HepG2 (cell line): ENCODE measurements around the gene STIM1. TPM values are rescaled to one million over a fixed set of nuclear protein-coding genes. Genes with fewer than 3 reads are reported as not detected.

ENCODE experiments used
- ATAC-seq: fragments of 200-7000 bp; cut with Tn5 transposase; 3 replicates; pipeline ENCODE4 v1.9.1; 2020; ENCODE audit warnings: mild to moderate bottlenecking, moderate library complexity
- BruUV-seq: library from RNA; stranded (reverse); fragments of 400-500 nt; replicated peaks from 2 replicates; lab custom pipeline; 2021; lab: Mats Ljungman, UMichigan
- CTCF ChIA-PET: fragments of 300-600 bp; formaldehyde crosslinking; extraction: SDS; loops from one replicate; lab custom pipeline; 2021; ENCODE audit warnings: low total read pairs, inconsistent platforms, low intra/inter-chr PET ratio; lab: Yijun Ruan, JAX
- POLR2A ChIA-PET: fragments of 350-600 bp; sonication (Branson Sonifier 250); formaldehyde crosslinking; loops from one replicate; lab custom pipeline; 2020; ENCODE audit warnings: antibody characterized with exemption, inconsistent platforms; lab: Yijun Ruan, JAX
- DNase-seq: peaks from one replicate; pipeline ENCODE4 v3.0.0-alpha.2; 2015; ENCODE audit warnings: low spot score
- FAIRE-seq: peaks from 3 replicates; lab custom pipeline; 2011; peaks lifted over from hg19 to GRCh38; lab: Jason Lieb, UNC
- H2AFZ ChIP-seq: one replicate; pipeline ENCODE4 v1.6.1; 2011; ENCODE audit warnings: low read length, inconsistent platforms
- H3K27ac ChIP-seq: fragments of 300-600 bp; 3 replicates; pipeline ENCODE4 v1.8.0; 2011; ENCODE audit warnings: mixed run types, mild to moderate bottlenecking, mixed read lengths, low read length, inconsistent platforms; ENCODE audit not compliant: insufficient read depth; ENCODE audit errors: extremely low read length
- H3K27me3 ChIP-seq, 2 experiments: fragments of 200-600 bp in 1 of 2; 2 replicates in 1 of 2; 3 replicates in 1 of 2; pipeline versions ENCODE4 v1.6.0 to v1.8.0; 2011; ENCODE audit warnings: low read length in 2 of 2, mild to moderate bottlenecking in 2 of 2, moderate library complexity in 2 of 2, inconsistent platforms in 1 of 2; ENCODE audit not compliant: insufficient read depth in 2 of 2, control insufficient read depth in 1 of 2
- H3K36me3 ChIP-seq, 2 experiments: fragments of 200-600 bp in 1 of 2; replicated peaks in 1 of 2; 2 replicates in 1 of 2; 3 replicates in 1 of 2; pipeline versions ENCODE4 v1.5.1 to v1.8.0; 2011; ENCODE audit warnings: low read length in 2 of 2, inconsistent platforms in 1 of 2; ENCODE audit not compliant: insufficient read depth in 2 of 2, control insufficient read depth in 1 of 2
- H3K4me1 ChIP-seq: 2 replicates; pipeline ENCODE4 v1.5.1; 2012; ENCODE audit warnings: low read length, inconsistent platforms; ENCODE audit not compliant: insufficient read depth
- H3K4me2 ChIP-seq: 2 replicates; pipeline ENCODE4 v1.6.0; 2011; ENCODE audit warnings: low read depth, low read length, inconsistent platforms
- H3K4me3 ChIP-seq, 3 experiments: fragments of 200-600 bp in 1 of 3; sonication (generic), shearing (Covaris generic) in 1 of 3; replicated peaks in 1 of 3; 2 replicates each; pipeline ENCODE4 v1.5.1; 2011 to 2016; ENCODE audit warnings: low read length in 3 of 3, inconsistent platforms in 2 of 3, low read depth in 2 of 3, mild to moderate bottlenecking in 2 of 3, control low read depth in 1 of 3, mixed read lengths in 1 of 3; ENCODE audit not compliant: insufficient read depth in 1 of 3
- H3K79me2 ChIP-seq: one replicate; pipeline ENCODE4 v1.6.1; 2011; ENCODE audit warnings: low read length, inconsistent platforms; ENCODE audit not compliant: insufficient read depth
- H3K9ac ChIP-seq: 2 replicates; pipeline ENCODE4 v1.6.0; 2011; ENCODE audit warnings: mild to moderate bottlenecking, low read depth, low read length, inconsistent platforms; ENCODE audit not compliant: insufficient read depth
- H3K9me3 ChIP-seq: 2 replicates; pipeline ENCODE4 v1.5.1; 2012; ENCODE audit warnings: mild to moderate bottlenecking, low read length
- H4K20me1 ChIP-seq: 2 replicates; pipeline ENCODE4 v1.6.0; 2011; ENCODE audit warnings: inconsistent platforms, mild to moderate bottlenecking, low read length, moderate library complexity; ENCODE audit not compliant: insufficient read depth
- CHCHD3 ChIP-seq: sonication (generic); formaldehyde crosslinking; IDR thresholded peaks from 2 replicates; pipeline ENCODE4 v1.8.0; 2022; ENCODE audit warnings: mild to moderate bottlenecking, missing genetic modification reagents, moderate library complexity
- FOSL1 ChIP-seq: sonication (generic); formaldehyde crosslinking; IDR thresholded peaks from 2 replicates; pipeline ENCODE4 v1.9.0; 2021; ENCODE audit warnings: missing genetic modification reagents, borderline replicate concordance
- FOXJ3 ChIP-seq: sonication (generic); formaldehyde crosslinking; IDR thresholded peaks from 2 replicates; pipeline ENCODE4 v1.4.0; 2020; ENCODE audit warnings: missing genetic modification reagents, mild to moderate bottlenecking, borderline replicate concordance
- FOXK1 ChIP-seq: sonication (generic); formaldehyde crosslinking; IDR thresholded peaks from 2 replicates; pipeline ENCODE4 v1.4.0; 2020; ENCODE audit warnings: low read depth, missing genetic modification reagents, borderline replicate concordance
- HNRNPK ChIP-seq: fragments of 200-400 bp; formaldehyde crosslinking; IDR thresholded peaks from 2 replicates; pipeline ENCODE4 v1.6.1; 2018; ENCODE audit warnings: low read length, low read depth, moderate library complexity, mild to moderate bottlenecking; ENCODE audit not compliant: poor library complexity, severe bottlenecking
- KMT2A ChIP-seq: sonication (generic); formaldehyde crosslinking; IDR thresholded peaks from 2 replicates; pipeline ENCODE4 v1.4.0; 2020; ENCODE audit warnings: missing genetic modification reagents
- RFX1 ChIP-seq: fragments of 450-650 bp; IDR thresholded peaks from 2 replicates; pipeline ENCODE4 v1.6.1; 2017
- RNF2 ChIP-seq: fragments of 450-650 bp; conservative IDR thresholded peaks from 2 replicates; pipeline ENCODE4 v1.6.1; 2016; ENCODE audit warnings: low read depth
- ZBTB42 ChIP-seq: sonication (generic); formaldehyde crosslinking; IDR thresholded peaks from 2 replicates; pipeline ENCODE4 v1.5.0; 2020; ENCODE audit warnings: mild to moderate bottlenecking, missing genetic modification reagents
- ZFYVE20 ChIP-seq: sonication (generic); formaldehyde crosslinking; IDR thresholded peaks from 2 replicates; pipeline ENCODE4 v1.8.0; 2023; ENCODE audit warnings: low read depth, mild to moderate bottlenecking, moderate library complexity, missing genetic modification reagents, borderline replicate concordance
- ZNF329 ChIP-seq: sonication (generic); formaldehyde crosslinking; IDR thresholded peaks from 2 replicates; pipeline ENCODE4 v1.9.0; 2021; ENCODE audit warnings: low read depth, mild to moderate bottlenecking, missing genetic modification reagents
- ZNF563 ChIP-seq: sonication (generic); formaldehyde crosslinking; IDR thresholded peaks from 2 replicates; pipeline ENCODE4 v1.8.0; 2022; ENCODE audit warnings: mild to moderate bottlenecking, moderate library complexity, missing genetic modification reagents
- ZNF567 ChIP-seq: sonication (generic); formaldehyde crosslinking; IDR thresholded peaks from 2 replicates; pipeline ENCODE4 v1.8.1; 2023; ENCODE audit warnings: mild to moderate bottlenecking, missing genetic modification reagents, borderline replicate concordance
- ZNF816 ChIP-seq: sonication (generic); formaldehyde crosslinking; IDR thresholded peaks from 2 replicates; pipeline ENCODE4 v1.8.0; 2022; ENCODE audit warnings: missing genetic modification reagents, mild to moderate bottlenecking, borderline replicate concordance
- ZNF850 ChIP-seq: sonication (generic); formaldehyde crosslinking; conservative IDR thresholded peaks from 2 replicates; pipeline ENCODE4 v1.9.0; 2021; ENCODE audit warnings: mild to moderate bottlenecking, missing genetic modification reagents
- WGBS: methylation state at CpG from one replicate; pipeline ENCODE4 v1.1.6; 2017; ENCODE audit warnings: low lambda C conversion rate; 5-methylcytosine and 5-hydroxymethylcytosine counted together
- in situ Hi-C: cut with HindIII; loops from 2 replicates; pipeline ENCODE4 v1.10.0; 2017; ENCODE audit warnings: low pct_unique_long_range_greater_than_20kb; ENCODE audit not compliant: extremely low pct_ligation_motif_present
- intact Hi-C: fragments of 100-400 bp; cut with micrococcal nuclease; formaldehyde crosslinking; loops from one replicate; pipeline ENCODE4 v1.10.0; 2022; ENCODE audit not compliant: unreplicated experiment
- polyA plus RNA-seq, 8 experiments: library from polyadenylated mRNA; depleted of rRNA in 3 of 8; stranded (reverse) in 7 of 8; unstranded in 1 of 8; fragments of >200 nt; fragmentation: Illumina TruSeq in 4 of 8; extraction: Trizol in 4 of 8; gene quantifications; 2 replicates each; pipeline versions ENCODE4 v1.2.1 to v1.2.3, GENCODE V29; 2011 to 2016; ENCODE audit warnings: low read depth in 4 of 8, missing spikeins in 1 of 8, mixed read lengths in 1 of 8; ENCODE audit not compliant: insufficient read depth in 1 of 8
- total RNA-seq, 5 experiments: library from RNA; depleted of rRNA; stranded (reverse); fragments of >200 nt; fragmentation: Illumina TruSeq; extraction: Trizol; gene quantifications; 2 replicates each; pipeline ENCODE4 v1.2.3, GENCODE V29; 2016; ENCODE audit warnings: low read depth in 1 of 5
- TF ChIP-seq, protein P1 (sequence below): sonication (generic); formaldehyde crosslinking; IDR thresholded peaks from 2 replicates; pipeline ENCODE4 v1.4.0; 2020; ENCODE audit warnings: missing genetic modification reagents
- TF ChIP-seq, protein P2 (sequence below): sonication (generic); formaldehyde crosslinking; IDR thresholded peaks from 2 replicates; pipeline ENCODE4 v1.5.0; 2020; ENCODE audit warnings: mild to moderate bottlenecking, missing genetic modification reagents, borderline replicate concordance

Gene STIM1
- total and polyA plus RNA-seq, 2 of the 13 experiments (the other 11 are each of a cell fraction or from before 2014, with no cell fraction given) = 19.2 to 28.5 TPM

DNA sequence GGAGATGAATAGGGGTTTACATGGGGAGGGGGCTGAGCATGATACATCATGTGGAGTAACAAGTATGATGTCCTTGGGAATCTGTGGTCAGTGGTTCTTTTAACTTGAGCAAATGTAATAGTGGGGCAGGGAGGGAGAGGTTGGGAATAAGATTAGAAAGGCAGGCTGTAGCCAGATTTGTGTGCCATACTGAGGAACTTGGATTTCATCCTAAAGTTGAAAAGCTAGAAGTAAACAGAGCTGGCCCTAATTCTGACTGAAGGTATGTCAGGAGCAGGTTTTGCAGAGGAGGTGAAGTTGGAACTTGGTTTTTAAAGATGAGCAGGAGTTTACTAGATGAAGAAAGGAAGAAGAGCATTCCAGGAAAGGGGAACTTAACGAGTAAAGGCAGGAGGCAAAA is 130.8 kb downstream of the STIM1 start:
- in situ Hi-C loops (no loop called here), intact Hi-C loops (no loop called here)
- no peaks in the 10 kb centered on the region for H4K20me1 ChIP-seq
- no peaks in the 10 kb centered on the region for H3K9me3 ChIP-seq
- no peak overlapping the region for H3K4me2 ChIP-seq
- no TSS peak for BruUV-seq
- H3K9ac ChIP-seq = no peak overlapping the region
- no peak overlapping the region for H3K27ac ChIP-seq
- ATAC-seq (no peak), FAIRE-seq (no peak), DNase-seq (no peak)
- WGBS = 97% methylated on average over 1 of the region's 1 CpG
- ChIA-PET POLR2A (no interaction called here), CTCF (no interaction called here)
- H3K27me3 ChIP-seq = no peaks in the 10 kb centered on the region
- H2AFZ ChIP-seq = no peak overlapping the region
- TF ChIP-seq HNRNPK (no peak), RFX1 (no peak), ZBTB42 (no peak), ZNF816 (CRISPR knock-in tag) (no peak)
- no peak overlapping the region for H3K4me3 ChIP-seq
- no peaks in the 10 kb centered on the region; a peak in 1 of 5 replicates for H3K36me3 ChIP-seq
- peaks cover 21% of the 10 kb centered on the region for H3K4me1 ChIP-seq
- H3K79me2 ChIP-seq = no peaks in the 10 kb centered on the region

DNA sequence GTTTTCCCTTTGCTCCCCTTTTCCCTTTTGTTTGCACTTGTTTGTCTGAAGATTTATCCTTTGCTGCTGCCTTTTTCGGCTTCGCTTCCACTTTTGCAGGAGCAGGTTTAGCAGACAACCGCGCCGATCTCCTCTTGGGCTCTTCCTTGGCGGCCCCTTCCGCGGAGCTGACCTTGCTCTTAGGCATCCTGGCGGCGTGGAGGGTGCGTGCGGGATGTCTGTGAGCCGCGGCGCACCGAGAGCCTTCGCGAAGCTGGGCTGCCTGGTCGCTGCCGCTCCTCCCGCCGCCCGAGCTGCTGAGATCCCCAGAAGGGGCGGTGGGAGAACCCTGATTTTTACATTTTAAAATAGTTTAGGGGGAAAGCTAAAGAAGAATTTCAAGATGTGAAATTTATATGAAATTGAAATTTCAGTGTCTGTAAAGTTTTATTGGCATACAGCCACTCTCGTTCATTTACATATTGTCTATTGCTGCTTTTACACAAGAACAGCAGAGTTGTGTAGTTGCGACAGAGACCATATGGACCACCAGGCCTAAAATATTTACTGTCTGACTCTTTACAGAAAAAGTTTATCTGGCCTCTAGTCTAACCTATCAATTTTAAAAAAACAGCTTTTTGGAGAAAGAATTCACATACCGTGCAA is 133.9 kb downstream of the STIM1 start:
- Histone ChIP-seq H3K27ac (no peak overlapping the region), H4K20me1 (no peaks in the 10 kb centered on the region), H3K4me3 (no peak overlapping the region), H3K79me2 (no peaks in the 10 kb centered on the region), H3K9me3 (peaks cover 7% of the 10 kb centered on the region; the same call in 1 of the 2 replicates), H2AFZ (no peak overlapping the region), H3K4me2 (no peak overlapping the region), H3K36me3 (no peaks in the 10 kb centered on the region; a peak in 1 of 5 replicates), H3K27me3 (no peaks in the 10 kb centered on the region), H3K9ac (no peak overlapping the region), H3K4me1 (peaks cover 21% of the 10 kb centered on the region)
- CTCF ChIA-PET = no interaction called here
- in situ Hi-C loops (no loop called here), intact Hi-C loops (no loop called here)
- ATAC-seq (no peak), FAIRE-seq (no peak), DNase-seq (no peak)
- POLR2A ChIA-PET = no interaction called here
- TF ChIP-seq CHCHD3 (CRISPR knock-in tag) = no peak
- no peak for TF ChIP-seq FOXJ3
- TF ChIP-seq ZNF850 (CRISPR knock-in tag) = no peak
- no peak for TF ChIP-seq ZNF567 (CRISPR knock-in tag)
- no peak for TF ChIP-seq ZFYVE20
- no peak for TF ChIP-seq RNF2
- TF ChIP-seq, protein P1, sequence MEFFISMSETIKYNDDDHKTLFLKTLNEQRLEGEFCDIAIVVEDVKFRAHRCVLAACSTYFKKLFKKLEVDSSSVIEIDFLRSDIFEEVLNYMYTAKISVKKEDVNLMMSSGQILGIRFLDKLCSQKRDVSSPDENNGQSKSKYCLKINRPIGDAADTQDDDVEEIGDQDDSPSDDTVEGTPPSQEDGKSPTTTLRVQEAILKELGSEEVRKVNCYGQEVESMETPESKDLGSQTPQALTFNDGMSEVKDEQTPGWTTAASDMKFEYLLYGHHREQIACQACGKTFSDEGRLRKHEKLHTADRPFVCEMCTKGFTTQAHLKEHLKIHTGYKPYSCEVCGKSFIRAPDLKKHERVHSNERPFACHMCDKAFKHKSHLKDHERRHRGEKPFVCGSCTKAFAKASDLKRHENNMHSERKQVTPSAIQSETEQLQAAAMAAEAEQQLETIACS (CRISPR knock-in tag) = no peak
- TF ChIP-seq ZNF329 = no peak
- TF ChIP-seq FOSL1 (CRISPR knock-in tag) = no peak
- TF ChIP-seq FOXK1 = no peak
- no peak for TF ChIP-seq ZNF563 (CRISPR knock-in tag)
- TF ChIP-seq, protein P2, sequence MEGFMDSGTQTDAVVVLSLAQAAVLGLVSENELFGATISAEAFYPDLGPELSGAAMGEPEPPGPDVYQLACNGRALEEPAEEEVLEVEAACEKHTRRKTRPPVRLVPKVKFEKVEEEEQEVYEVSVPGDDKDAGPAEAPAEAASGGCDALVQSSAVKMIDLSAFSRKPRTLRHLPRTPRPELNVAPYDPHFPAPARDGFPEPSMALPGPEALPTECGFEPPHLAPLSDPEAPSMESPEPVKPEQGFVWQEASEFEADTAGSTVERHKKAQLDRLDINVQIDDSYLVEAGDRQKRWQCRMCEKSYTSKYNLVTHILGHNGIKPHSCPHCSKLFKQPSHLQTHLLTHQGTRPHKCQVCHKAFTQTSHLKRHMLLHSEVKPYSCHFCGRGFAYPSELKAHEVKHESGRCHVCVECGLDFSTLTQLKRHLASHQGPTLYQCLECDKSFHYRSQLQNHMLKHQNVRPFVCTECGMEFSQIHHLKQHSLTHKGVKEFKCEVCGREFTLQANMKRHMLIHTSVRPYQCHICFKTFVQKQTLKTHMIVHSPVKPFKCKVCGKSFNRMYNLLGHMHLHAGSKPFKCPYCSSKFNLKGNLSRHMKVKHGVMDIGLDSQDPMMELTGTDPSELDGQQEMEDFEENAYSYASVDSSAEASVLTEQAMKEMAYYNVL (CRISPR knock-in tag) = no peak
- no peak for TF ChIP-seq KMT2A (CRISPR knock-in tag)
- no TSS peak for BruUV-seq
- WGBS = 95% methylated on average over 27 of the region's 27 CpGs
